ENCODE results near the gene SMAD2. TPM values are rescaled to one million over a fixed set of nuclear protein-coding genes. Genes with fewer than 3 reads are reported as not detected.

SMAD2 gene
- total RNA-seq, 1 experiment from 2014 or later = 97.0 TPM

DNA sequence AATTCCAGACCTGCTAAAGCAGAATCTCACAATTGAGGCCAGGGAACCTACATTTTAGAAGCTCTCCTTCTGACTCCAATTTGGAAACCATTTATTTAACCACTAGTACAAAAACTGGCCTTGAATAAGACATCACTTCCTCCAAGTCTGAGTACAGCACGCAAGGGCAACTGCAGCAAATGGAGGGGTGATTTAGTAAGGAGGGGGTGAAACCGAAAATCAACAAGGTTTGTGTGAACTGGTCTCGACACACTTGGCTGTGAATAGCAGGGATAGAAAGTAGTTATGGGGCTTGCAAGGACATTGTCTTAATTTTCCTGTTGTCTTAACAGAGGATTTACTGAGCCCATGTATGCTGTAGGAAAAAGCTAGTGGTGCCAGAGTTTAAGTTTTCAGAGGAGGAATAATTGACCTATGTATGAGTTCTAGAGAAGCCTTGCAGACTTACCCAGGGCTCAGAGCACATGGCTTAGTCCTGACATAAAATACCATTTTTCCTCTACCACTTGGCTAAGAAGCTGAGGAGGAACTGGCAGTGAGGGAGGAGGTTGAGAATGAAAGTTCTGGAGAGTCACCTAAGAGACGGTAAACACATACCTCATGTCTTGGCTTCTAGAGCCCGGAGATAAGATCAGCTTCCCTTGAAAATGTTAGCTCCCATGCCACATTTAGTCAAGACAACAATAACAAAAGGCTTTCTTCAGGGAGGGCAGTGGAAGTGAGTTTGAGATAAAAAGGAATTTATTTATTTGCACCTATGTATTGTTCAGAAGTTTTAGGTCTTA lies 114.8 kb downstream of the SMAD2 start:
- no peaks in the 10 kb centered on the region for H3K79me2 ChIP-seq (ENCODE audit: low read depth)
- no peaks in the 10 kb centered on the region for H3K27me3 ChIP-seq (ENCODE audit: insufficient read depth, low read depth)
- H3K4me1 ChIP-seq (replicated peaks; ENCODE audit: insufficient read depth) = no peaks in the 10 kb centered on the region
- H2AFZ ChIP-seq = no peak overlapping the region
- ChIA-PET CTCF (no interaction called here), POLR2A (ENCODE audit: unreplicated experiment) (interaction anchor here (0.6 to 0.7 kb wide), 2 partner anchors 115 to 245 kb away, joined by 3 to 4 read pairs; no protein-coding TSS in a partner anchor)
- intact Hi-C loops (cut with micrococcal nuclease; ENCODE audit: unreplicated experiment) = no loop called here
- H3K4me3 ChIP-seq = no peak overlapping the region
- DNase-seq = peak; percentile 5 to 46
- H3K9me2 ChIP-seq (ENCODE audit: insufficient read depth) = no peaks in the 10 kb centered on the region
- no peaks in the 10 kb centered on the region for H3K9me3 ChIP-seq (ENCODE audit: insufficient read depth, low read depth)
- TF ChIP-seq EZH2 (IDR thresholded peaks at IDR 0.05; ENCODE audit: low read depth) = no peak
- TF ChIP-seq, protein P1, sequence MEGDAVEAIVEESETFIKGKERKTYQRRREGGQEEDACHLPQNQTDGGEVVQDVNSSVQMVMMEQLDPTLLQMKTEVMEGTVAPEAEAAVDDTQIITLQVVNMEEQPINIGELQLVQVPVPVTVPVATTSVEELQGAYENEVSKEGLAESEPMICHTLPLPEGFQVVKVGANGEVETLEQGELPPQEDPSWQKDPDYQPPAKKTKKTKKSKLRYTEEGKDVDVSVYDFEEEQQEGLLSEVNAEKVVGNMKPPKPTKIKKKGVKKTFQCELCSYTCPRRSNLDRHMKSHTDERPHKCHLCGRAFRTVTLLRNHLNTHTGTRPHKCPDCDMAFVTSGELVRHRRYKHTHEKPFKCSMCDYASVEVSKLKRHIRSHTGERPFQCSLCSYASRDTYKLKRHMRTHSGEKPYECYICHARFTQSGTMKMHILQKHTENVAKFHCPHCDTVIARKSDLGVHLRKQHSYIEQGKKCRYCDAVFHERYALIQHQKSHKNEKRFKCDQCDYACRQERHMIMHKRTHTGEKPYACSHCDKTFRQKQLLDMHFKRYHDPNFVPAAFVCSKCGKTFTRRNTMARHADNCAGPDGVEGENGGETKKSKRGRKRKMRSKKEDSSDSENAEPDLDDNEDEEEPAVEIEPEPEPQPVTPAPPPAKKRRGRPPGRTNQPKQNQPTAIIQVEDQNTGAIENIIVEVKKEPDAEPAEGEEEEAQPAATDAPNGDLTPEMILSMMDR (conservative IDR thresholded peaks at IDR 0.05) = no peak
- H3K36me3 ChIP-seq (ENCODE audit: low read depth) = no peaks in the 10 kb centered on the region
- H3K27ac ChIP-seq = no peak overlapping the region
- H3F3A ChIP-seq (ENCODE audit: insufficient read depth, low read depth) = no peaks in the 10 kb centered on the region
- no peak overlapping the region for H3K4me2 ChIP-seq
- H4K20me1 ChIP-seq (ENCODE audit: insufficient read depth) = no peaks in the 10 kb centered on the region
- no TSS peak for BruUV-seq (replicated peaks)

DNA sequence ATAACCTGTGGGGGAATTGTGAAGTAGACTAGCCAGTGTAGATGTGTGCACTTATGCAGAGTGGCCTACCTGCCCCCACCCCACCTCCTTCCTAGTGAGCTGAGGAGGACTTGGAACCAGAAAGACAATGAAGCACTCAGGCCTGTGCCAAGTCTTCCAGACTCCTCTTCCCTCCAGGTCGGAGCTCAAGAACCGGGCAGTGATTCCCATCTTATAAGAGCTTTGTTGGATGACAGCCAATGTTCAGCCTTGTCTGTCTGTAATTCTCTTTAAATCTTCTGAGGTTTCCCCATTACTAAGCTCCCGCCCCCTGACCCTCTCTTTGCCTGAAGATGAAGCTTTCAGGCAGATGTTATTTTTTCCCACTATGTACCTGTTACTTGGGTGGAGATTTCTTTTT lies 121.0 kb downstream of the SMAD2 start:
- ChIA-PET CTCF (no interaction called here), POLR2A (ENCODE audit: unreplicated experiment) (no interaction called here)
- H3K4me3 ChIP-seq = no peak overlapping the region
- no peak for TF ChIP-seq EZH2 (IDR thresholded peaks at IDR 0.05; ENCODE audit: low read depth)
- no peaks in the 10 kb centered on the region for H3K9me2 ChIP-seq (ENCODE audit: insufficient read depth)
- DNase-seq = no peak
- H4K20me1 ChIP-seq (ENCODE audit: insufficient read depth) = no peaks in the 10 kb centered on the region
- H3K27ac ChIP-seq = no peak overlapping the region
- H3K9me3 ChIP-seq (ENCODE audit: insufficient read depth, low read depth) = no peaks in the 10 kb centered on the region
- H3K4me1 ChIP-seq (replicated peaks; ENCODE audit: insufficient read depth) = no peaks in the 10 kb centered on the region
- no peak overlapping the region for H3K4me2 ChIP-seq
- H2AFZ ChIP-seq = no peak overlapping the region
- intact Hi-C loops (cut with micrococcal nuclease; ENCODE audit: unreplicated experiment) = no loop called here
- no TSS peak for BruUV-seq (replicated peaks)
- H3K79me2 ChIP-seq (ENCODE audit: low read depth) = no peaks in the 10 kb centered on the region
- H3K27me3 ChIP-seq (ENCODE audit: insufficient read depth, low read depth) = no peaks in the 10 kb centered on the region
- no peaks in the 10 kb centered on the region for H3F3A ChIP-seq (ENCODE audit: insufficient read depth, low read depth)
- no peaks in the 10 kb centered on the region for H3K36me3 ChIP-seq (ENCODE audit: low read depth)

DNA sequence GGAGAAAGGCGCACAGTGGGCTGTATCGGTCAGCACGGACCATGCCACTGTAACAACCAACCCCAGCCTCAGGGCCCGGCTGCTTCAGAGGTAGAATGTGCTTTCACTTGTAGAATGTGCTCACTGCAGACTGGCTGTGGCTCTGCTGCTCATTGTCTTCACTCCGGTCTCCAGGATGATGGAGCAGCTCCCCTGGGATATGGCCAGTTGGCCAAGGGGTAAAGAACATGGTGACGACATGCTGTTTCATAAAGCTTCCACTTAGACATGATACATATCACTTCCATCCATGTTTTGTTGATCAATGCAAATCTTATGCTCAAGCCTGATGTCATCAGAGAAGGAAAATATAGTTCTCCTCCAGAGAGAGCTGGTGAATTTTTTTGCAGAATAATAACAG lies 127.7 kb downstream of the SMAD2 start:
- Histone ChIP-seq H3K4me2 (no peak overlapping the region), H2AFZ (no peak overlapping the region), H3K27me3 (ENCODE audit: insufficient read depth, low read depth) (peaks cover 13% of the 10 kb centered on the region; the same call in 1 of the 2 replicates), H3K4me1 (replicated peaks; ENCODE audit: insufficient read depth) (no peaks in the 10 kb centered on the region), H3K36me3 (ENCODE audit: low read depth) (no peaks in the 10 kb centered on the region), H3F3A (ENCODE audit: insufficient read depth, low read depth) (no peaks in the 10 kb centered on the region), H3K79me2 (ENCODE audit: low read depth) (no peaks in the 10 kb centered on the region), H3K9me2 (ENCODE audit: insufficient read depth) (no peaks in the 10 kb centered on the region), H3K4me3 (no peak overlapping the region), H4K20me1 (ENCODE audit: insufficient read depth) (no peaks in the 10 kb centered on the region), H3K9me3 (ENCODE audit: insufficient read depth, low read depth) (no peaks in the 10 kb centered on the region), H3K27ac (no peak overlapping the region)
- POLR2A ChIA-PET (ENCODE audit: unreplicated experiment) = no interaction called here
- BruUV-seq (replicated peaks) = no TSS peak
- TF ChIP-seq, protein P1 (conservative IDR thresholded peaks at IDR 0.05) = no peak
- TF ChIP-seq EZH2 (IDR thresholded peaks at IDR 0.05; ENCODE audit: low read depth) = no peak
- CTCF ChIA-PET = no interaction called here
- DNase-seq = no peak
- intact Hi-C loops (cut with micrococcal nuclease; ENCODE audit: unreplicated experiment) = no loop called here
